Uterus (tissue), 4 donors: ENCODE data around the gene ANKLE1. TPM values are rescaled to one million over a fixed set of nuclear protein-coding genes. Genes with fewer than 3 reads are reported as not detected.
"Not testable (repeated sequence)": the region's sequence is repeated elsewhere in the genome, so short reads cannot be mapped to it uniquely, and the experiment has no call there.

Source experiments
- DNase-seq, 2 donors: peaks; one replicate each; pipeline ENCODE4 v3.0.0-alpha.2; 2019 to 2020
- H3K27ac ChIP-seq, 2 donors: fragments of 200-600 bp; sonication (generic); 1 replicate in 1 of 2; 2 replicates in 1 of 2; pipeline ENCODE4 v1.5.1; 2016 to 2018
- H3K27me3 ChIP-seq, 2 donors: fragments of 200-600 bp; sonication (generic); one replicate each; pipeline ENCODE4 v1.5.1; 2018 to 2019; ENCODE audit warnings: control low read depth in 1 of 2
- H3K36me3 ChIP-seq, 2 donors: fragments of 200-600 bp; sonication (generic); one replicate each; pipeline ENCODE4 v1.5.1; 2019; ENCODE audit warnings: control low read depth in 1 of 2
- H3K4me1 ChIP-seq, 2 donors: fragments of 200-600 bp; sonication (generic); one replicate each; pipeline ENCODE4 v1.5.1; 2018 to 2019; ENCODE audit warnings: control low read depth in 1 of 2
- H3K4me3 ChIP-seq, 2 donors: fragments of 200-600 bp; sonication (generic); 1 replicate in 1 of 2; 2 replicates in 1 of 2; pipeline ENCODE4 v1.5.1; 2018 to 2019; ENCODE audit warnings: mild to moderate bottlenecking in 1 of 2
- H3K9me3 ChIP-seq, 2 donors: fragments of 200-600 bp; sonication (generic); one replicate each; pipeline ENCODE4 v1.5.1; 2019; ENCODE audit warnings: control low read depth in 1 of 2
- CTCF ChIP-seq, 4 experiments: fragments of 200-600 bp in 2 of 4; fragments of 450-650 bp in 2 of 4; sonication (generic) in 2 of 4; IDR thresholded peaks; one replicate each; pipeline ENCODE4 v1.5.1; 2016 to 2019; ENCODE audit warnings: antibody characterized with exemption in 4 of 4, mild to moderate bottlenecking in 2 of 4, moderate library complexity in 1 of 4
- POLR2A ChIP-seq, 2 donors: fragments of 450-650 bp; IDR thresholded peaks; one replicate each; pipeline ENCODE4 v1.6.1; 2016; ENCODE audit warnings: antibody characterized with exemption in 2 of 2, mild to moderate bottlenecking in 1 of 2, moderate library complexity in 1 of 2
- intact Hi-C: fragments of 100-400 bp; cut with DNase I; formaldehyde crosslinking; loops from one replicate; pipeline ENCODE4 v1.15.1; 2023; ENCODE audit warnings: low total_unique reads
- total RNA-seq, 4 donors: library from RNA; depleted of rRNA in 3 of 4; stranded (reverse); fragments of >200 nt in 3 of 4; gene quantifications; one replicate each; pipeline versions ENCODE4 v1.1.0 to v1.2.4, GENCODE V29; 2014 to 2023
- donor health status: DM: yes; HTN: yes; CAD: no.

The ANKLE1 gene
- total RNA-seq, 4 donors from 2014 or later, result 1.6 to 2.4 TPM; not detected in 2

GRCh38 chr19:17266026-17266425, 15.7 kb upstream of the ANKLE1 start:
- intact Hi-C loops, result no loop called here
- no peaks in the 10 kb centered on the region for H3K36me3 ChIP-seq
- H3K27ac ChIP-seq, result no peak overlapping the region

GRCh38 chr19:17266589-17266974, 15.1 kb upstream of the ANKLE1 start:
- DNase-seq, result no peak
- Histone ChIP-seq H3K9me3 (no peaks in the 10 kb centered on the region), H3K27me3 (no peaks in the 10 kb centered on the region), H3K4me3 (no peak overlapping the region), H3K4me1 (peaks cover 0 to 6% of the 10 kb centered on the region in 2 donors), H3K36me3 (no peaks in the 10 kb centered on the region), H3K27ac (peak overlapping the region; percentile 43 to 68)
- no peak for TF ChIP-seq POLR2A (IDR thresholded peaks at IDR 0.05)
- TF ChIP-seq CTCF (IDR thresholded peaks at IDR 0.05), result no peak
- intact Hi-C loops, result no loop called here

More at GRCh38 chr19:17266026-17266425, 15.7 kb upstream of the ANKLE1 start:
- TF ChIP-seq POLR2A (IDR thresholded peaks at IDR 0.05) (no peak), CTCF (IDR thresholded peaks at IDR 0.05) (no peak)
- Histone ChIP-seq H3K4me3 (no peak overlapping the region), H3K27me3 (no peaks in the 10 kb centered on the region), H3K4me1 (peaks cover 0 to 6% of the 10 kb centered on the region in 2 donors), H3K9me3 (no peaks in the 10 kb centered on the region)
- no peak for DNase-seq

GRCh38 chr19:17266975-17267788, 14.5 kb upstream of the ANKLE1 start, which contains the start of gene BABAM1:
TSS of gene BABAM1 (plus strand) at chr19:17267443. CDS start at chr19:17268807, 1,364 bp downstream.
- TF ChIP-seq POLR2A (IDR thresholded peaks at IDR 0.05) (peak in 1 of 2 donors; percentile 38), CTCF (IDR thresholded peaks at IDR 0.05) (no peak)
- peak within 1 kb of the TSS; percentile 68 to 75 for H3K27ac ChIP-seq
- intact Hi-C loops, result no loop called here
- no peaks in the 10 kb centered on the region for H3K36me3 ChIP-seq
- H3K9me3 ChIP-seq, result no peaks in the 10 kb centered on the region
- DNase-seq, result peak; percentile 93 to 98
- H3K4me1 ChIP-seq, result peaks cover 0 to 6% of the 10 kb centered on the region in 2 donors
- no peaks in the 10 kb centered on the region for H3K27me3 ChIP-seq
- peak within 1 kb of the TSS; percentile 62 to 77 for H3K4me3 ChIP-seq

- intact Hi-C loops, result no loop called here
- no peaks in the 10 kb centered on the region for H3K9me3 ChIP-seq
These were observed 12.9 kb upstream of the ANKLE1 start for GRCh38 chr19:17268754-17269153.

GRCh38 chr19:17274892-17275291, 6.8 kb upstream of the ANKLE1 start:
- not testable (repeated sequence) for H3K9me3 ChIP-seq, H3K36me3 ChIP-seq, H3K4me3 ChIP-seq, DNase-seq, H3K27me3 ChIP-seq, H3K4me1 ChIP-seq, H3K27ac ChIP-seq
- intact Hi-C loops, result loop anchor here (10.0 kb wide), 1 partner anchor 200 kb away; the partner anchor contains the start of genes HAUS8 and MYO9B

More at GRCh38 chr19:17268754-17269153, 12.9 kb upstream of the ANKLE1 start:
- DNase-seq, result no peak
- TF ChIP-seq POLR2A (IDR thresholded peaks at IDR 0.05) (no peak), CTCF (IDR thresholded peaks at IDR 0.05) (no peak)
- H3K27me3 ChIP-seq, result no peaks in the 10 kb centered on the region
- no peak overlapping the region for H3K27ac ChIP-seq
- peaks cover 0 to 6% of the 10 kb centered on the region in 2 donors for H3K4me1 ChIP-seq
- no peak overlapping the region for H3K4me3 ChIP-seq
- H3K36me3 ChIP-seq, result no peaks in the 10 kb centered on the region
